GM18502 (cell line): ENCODE data around the gene SLC9B1.
"Not testable (repeated sequence)": the region's sequence is repeated elsewhere in the genome, so short reads cannot be mapped to it uniquely, and the experiment has no call there.

Source experiments
- ATAC-seq: cut with Tn5 transposase; IDR thresholded peaks from one replicate; pipeline ENCODE4 v1.9.1; 2021; ENCODE audit warnings: mild to moderate bottlenecking; ENCODE audit not compliant: unreplicated experiment, poor library complexity

SLC9B1 gene

DNA sequence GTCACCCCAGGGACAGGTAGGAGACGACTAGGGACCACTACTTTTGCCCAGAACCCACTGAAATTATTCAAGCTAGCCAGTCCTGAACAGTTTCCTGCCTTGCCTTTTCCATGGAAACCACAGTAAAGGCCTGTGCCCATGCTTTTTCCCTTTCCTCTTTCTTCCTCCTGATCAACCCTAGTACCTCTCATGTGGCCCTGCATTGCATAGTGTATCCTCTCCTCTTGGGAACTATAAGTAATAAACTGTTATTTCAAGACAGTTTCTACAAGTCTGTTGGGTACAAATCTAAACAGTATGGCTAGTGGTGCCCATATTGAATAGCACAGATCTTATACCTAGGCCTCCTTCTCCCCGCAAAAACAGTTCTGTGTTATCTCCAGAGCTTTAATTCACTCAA is 136.2 kb downstream of the SLC9B1 start:
- no peak for ATAC-seq

DNA sequence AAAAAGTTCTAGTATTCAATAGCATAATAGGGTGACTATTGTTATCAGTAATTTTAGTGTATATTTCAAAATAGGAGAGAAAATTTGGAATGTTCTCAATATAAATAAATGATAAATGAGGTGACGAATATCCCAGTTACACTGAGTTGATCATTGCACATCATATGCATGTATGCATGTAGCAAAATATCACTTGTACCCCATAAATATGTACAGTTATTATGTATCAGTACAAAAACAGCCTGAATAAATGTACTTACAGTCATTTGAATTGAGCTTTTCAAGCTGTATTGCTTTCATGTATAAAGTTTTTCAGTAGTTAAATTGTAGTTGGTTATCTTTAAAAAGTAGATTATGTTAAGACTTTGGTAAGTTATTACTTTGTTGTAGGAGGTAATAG is 138.2 kb downstream of the SLC9B1 start:
- ATAC-seq, result no peak

DNA sequence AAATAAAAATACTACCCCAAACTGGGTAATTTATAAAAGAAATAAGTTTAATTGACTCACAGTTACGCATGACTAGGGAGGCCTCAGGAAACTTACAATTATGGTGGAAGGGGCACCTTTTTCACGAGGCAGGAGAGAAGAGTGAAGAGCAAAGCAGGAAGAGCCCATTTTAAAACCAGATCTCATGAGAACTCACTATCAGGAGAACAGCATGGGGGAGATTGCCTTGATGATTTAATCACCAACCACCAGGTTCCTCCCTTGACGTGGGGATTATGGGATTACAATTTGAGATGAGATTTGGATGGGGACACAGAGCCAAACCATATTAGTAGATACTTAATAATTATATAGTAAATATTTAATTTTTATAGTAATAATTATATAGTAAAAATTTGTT is 140.6 kb downstream of the SLC9B1 start:
- ATAC-seq, result no peak

DNA sequence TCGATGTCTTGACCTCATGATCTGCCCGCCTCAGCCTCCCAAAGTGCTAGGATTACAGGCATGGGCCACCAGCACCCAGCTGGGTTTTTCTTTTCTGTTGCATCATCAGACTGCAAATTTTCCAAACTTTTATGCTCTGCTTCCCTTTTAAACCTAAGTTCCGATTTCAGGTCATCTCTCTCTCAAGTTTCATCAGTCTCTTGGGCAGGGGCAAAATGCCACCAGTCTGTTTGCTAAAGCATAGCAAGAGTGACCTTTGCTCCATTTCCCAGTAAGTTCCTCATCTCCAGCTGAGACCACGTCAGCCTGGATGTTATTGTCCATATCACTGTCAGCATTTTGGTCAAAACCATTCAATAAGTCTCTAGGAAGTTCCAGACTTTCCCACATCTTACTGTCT is 141.2 kb downstream of the SLC9B1 start:
- not testable (repeated sequence) for ATAC-seq

DNA sequence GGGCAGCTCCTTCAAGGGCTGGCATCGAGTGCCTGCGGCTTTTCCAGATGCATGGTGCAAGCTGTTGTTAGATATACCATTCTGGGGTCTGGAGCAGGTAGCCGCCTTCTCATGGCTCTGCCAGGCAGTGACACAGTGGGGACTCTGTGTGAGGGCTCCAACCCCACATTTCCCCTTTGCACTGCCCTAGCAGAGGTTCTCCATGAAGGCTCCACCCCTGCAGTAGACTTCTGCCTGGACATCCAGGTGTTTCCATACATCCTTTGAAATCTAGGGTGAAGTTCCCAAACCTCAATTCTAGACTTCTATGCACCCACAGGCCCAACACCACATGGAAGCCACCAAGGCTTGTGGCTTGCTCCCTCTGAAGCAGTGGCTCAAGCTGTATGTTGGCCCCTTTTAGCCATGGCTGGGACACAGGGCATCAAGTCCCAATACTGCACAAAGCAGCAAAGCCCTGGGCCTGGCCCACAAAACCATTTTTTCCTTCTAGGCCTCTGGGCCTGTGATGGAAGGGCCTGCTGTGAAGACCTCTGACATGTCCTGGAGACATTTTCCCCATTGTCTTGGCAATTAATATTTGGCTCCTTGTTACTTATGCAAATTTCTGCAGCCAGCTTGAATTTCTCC is 141.9 kb downstream of the SLC9B1 start:
- not testable (repeated sequence) for ATAC-seq

DNA sequence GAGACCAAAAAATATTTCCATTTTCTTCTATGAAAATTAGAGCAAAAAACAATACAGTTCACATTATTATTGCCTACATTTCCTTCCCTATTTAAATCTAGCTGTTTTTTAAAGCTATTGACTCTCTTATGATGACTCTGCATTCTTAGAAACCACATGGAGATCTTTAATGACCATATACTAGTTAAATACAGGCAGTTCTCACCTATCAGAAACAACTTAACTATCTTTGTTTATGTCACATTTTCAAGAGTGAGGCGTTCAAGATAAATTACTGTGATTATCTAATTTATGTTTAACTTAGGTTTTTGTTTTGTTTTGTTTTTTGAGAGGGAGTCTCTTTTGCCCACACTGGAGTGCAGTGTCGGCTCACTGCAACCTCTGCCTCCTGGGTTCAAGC is 147.7 kb downstream of the SLC9B1 start:
- ATAC-seq, result no peak

DNA sequence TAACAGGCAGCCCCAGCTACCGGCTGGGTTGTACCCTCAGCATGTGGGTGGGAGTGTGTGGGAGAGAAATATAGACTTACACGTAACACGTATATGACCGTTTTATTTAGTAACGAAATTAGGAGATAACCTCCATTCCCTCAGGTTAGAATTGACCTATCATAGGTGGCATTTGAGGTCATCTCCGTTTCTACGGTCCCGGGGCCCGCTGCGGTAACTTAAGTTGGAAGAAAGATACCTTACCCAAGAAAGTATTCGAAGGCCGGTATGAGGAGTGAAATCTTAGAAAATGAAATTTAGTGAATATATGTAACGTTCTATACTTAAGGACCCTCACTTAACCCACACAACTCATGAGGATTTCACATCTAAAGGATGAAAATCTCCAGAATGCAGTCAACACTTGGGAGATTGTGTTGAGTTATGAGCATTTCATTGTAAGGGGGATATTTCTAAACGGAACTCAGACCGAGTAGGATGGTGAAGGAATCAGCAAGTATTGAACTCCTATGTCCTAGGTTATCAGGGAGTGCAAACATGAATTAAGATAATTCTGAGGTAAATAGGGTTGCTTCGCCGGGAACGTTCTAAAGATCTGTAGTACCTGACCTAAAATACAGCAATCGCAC is 149.8 kb downstream of the SLC9B1 start:
- peak; percentile 36 for ATAC-seq

DNA sequence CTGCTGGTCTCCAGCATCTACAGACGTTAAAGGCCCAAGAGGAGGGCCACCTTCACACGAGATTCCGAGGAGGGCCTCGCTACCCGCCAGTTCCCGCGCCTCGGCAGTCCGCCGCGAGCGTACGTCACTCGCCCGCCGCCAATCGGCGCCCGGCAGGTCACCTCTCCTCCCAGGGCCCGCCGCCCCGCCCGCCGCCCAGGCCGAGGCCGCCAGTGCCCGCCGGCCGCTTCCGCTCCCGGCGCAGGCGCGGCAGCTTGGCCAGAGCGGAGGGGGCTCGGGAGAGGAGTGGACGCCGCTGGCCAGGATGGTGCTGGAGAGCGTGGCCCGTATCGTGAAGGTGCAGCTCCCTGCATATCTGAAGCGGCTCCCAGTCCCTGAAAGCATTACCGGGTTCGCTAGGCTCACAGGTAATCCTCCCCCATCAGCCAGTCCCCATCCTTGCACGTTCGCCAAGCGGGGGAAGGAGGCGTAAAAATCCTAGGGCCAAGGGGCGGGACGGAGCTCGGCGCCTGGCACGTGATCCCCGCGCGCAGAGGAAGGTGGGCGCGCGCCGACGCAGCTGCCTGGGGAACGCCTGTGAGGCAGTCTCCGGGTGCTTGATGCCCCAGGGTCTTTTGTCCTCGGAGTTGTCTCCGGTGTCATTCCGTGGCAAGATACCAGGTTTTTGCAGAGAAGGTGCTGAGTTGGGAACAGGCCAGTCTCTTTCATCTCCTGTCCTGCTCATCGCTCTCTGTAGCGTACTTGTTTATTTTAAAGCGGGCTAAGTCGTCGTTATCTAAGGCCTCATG is 150.5 kb downstream of the SLC9B1 start, which contains the start of gene CISD2:
Gene CISD2 (plus strand): TSS at position 212 of the 788 bp plus-strand sequence. CDS start 93 bp downstream, at position 305.
- ATAC-seq, result peak; percentile 87

DNA sequence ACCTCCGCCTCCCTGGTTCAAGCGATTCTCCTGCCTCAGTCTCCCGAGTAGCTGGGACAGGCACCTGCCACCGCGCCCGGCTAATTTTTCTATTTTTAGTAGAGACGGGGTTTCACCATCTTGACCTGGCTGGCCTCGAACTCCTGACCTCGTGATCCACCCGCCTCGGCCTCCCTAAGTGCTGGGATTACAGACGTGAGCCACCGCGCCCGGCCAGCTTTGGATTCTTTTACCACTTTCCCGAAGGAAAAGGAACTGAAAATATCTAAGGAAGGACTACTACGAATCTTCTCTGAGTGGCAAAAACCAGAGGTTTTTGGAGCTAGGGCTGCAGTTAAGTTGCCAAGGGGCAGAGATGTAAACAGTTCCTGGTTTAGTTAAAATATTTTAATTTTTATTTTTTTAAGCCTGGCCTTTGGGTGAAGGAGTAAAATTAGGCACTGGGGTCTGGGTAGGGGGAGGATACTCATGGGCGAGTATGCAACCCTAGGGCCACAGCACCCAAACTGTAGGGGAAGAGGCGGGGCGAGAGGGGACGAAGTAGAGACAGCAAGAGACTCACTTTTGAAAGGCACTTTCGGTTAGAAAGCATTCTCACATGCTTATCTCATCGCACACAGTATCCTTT is 151.2 kb downstream of the SLC9B1 start:
- peak; percentile 55 for ATAC-seq

DNA sequence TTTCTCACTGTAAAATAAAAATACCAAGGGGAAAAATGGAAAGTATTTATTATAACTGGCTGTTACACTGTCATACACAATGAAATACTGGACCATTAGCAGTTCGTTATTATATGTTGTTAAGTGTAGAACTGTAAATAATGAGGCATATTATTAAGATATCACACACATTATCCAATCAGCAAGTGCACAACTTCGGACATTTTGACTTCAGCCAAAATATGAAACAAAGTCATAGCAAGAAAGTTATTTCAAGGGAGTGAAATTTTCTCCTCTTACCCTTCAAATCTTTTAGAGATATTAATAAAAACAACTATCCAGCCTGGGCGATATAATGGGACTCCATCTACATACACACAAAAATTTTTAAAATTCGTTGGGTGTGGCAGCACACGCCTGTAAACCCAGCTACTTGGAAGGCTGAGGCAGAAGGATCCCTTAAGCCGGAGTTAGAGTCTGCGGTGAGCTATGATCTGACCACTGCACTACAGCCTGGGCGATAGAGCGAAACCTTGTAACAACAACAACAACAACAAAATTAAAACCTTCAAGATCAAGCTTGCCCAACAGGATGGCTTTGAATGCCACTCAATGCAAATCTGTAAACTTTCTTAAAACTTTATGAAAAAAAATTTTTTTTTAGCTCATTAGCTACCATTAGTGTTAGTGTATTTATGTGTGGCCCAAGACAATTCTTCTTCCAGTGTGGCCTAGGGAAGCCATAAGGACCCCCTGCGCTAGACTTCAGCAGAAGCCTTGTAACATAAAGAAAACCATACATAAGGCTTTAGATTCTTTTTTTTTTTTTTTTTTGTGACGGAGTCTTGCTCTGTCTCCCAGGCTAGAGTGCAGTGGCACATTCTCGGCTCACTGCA is 152.0 kb downstream of the SLC9B1 start:
- no peak for ATAC-seq

DNA sequence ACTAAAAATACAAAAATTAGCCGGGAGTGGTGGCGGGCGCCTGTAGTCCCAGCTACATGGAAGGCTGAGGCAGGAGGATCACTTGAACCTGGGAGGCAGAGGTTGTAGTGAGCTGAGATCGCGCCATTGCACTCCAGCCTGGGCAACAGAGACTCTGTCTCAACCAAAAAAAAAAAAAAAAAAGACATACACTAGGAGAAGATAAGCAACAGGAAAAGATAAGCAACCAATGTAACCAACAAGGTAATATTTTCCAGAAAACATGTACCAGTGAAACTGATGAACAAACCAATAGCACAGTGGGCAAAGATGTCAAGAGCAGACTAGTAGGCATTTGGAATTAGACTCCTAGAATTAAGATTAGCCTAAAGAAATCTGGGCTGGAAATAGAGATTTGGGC is 154.2 kb downstream of the SLC9B1 start:
- ATAC-seq, result not testable (repeated sequence)

DNA sequence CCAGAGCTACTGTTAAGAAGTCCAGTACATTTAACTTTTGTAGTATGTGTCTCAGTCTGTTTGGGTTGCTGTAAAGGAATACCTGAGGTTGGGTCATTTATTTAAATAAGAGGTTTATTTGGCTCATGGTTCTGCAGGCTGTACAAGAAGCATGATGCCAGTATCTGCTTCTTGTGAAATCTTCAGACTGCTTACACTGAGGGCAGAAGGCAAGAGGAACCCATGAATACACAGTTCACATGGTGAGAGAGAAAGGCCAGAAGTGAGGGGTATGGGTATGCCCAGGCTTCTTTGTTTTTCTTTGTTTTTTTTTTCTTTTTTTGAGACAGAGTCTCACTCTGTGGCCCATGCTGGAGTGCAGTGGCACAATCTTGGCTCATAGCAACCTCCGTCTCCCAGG is 156.8 kb downstream of the SLC9B1 start:
- ATAC-seq, result no peak

DNA sequence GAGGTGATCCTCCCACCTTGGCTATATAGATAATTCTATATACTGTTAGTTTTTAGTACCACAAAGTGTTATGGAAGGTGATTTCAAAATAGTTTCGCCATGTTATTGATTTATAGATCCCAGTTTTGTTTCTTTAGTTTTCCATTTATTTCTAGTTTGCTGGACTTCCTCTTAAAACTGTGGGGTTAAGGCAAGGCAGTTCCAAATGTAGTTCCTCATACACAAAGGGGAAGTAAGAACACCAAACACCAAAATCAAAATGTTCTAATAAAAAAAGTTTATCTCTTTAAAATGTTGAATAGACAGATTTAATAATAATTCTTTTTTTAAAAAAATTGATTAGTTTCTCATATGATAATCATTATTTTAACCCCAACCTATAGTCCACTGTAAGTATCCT is 157.5 kb downstream of the SLC9B1 start:
- no peak for ATAC-seq

DNA sequence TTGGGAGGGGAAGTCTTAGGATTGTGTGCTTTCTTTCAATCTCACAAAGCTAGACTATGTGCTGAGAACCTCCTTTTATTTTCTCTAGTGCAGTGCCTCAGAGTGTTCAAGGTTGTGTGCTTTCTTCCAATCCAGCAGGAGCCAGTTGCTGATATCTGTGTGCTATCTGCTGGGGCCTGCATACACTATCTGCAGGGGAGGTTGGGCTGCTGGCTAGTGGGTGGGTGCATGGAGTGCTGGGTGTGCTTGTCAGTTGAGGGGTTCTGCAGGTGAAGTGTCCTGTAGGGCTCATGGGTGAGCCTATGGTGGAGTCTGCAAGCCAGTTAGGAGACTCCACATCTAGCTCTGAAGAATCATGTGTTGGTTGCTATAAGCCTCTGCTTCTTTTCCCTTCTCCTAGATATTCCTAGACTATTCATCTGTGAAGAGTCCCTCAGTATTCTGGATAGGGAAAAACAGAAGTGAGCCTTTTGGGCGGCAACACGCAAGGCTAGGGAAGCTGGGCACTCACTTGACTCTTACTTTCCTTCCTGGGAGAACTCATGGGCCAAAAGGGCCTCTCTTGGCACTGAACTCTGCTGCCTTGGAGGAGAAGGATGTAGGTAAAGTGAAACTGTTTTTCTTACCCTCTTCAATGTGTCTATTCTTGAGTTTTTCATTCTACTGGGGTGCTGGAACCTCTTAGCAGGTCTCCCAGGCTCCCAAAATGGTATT is 158.7 kb downstream of the SLC9B1 start:
- no peak for ATAC-seq

DNA sequence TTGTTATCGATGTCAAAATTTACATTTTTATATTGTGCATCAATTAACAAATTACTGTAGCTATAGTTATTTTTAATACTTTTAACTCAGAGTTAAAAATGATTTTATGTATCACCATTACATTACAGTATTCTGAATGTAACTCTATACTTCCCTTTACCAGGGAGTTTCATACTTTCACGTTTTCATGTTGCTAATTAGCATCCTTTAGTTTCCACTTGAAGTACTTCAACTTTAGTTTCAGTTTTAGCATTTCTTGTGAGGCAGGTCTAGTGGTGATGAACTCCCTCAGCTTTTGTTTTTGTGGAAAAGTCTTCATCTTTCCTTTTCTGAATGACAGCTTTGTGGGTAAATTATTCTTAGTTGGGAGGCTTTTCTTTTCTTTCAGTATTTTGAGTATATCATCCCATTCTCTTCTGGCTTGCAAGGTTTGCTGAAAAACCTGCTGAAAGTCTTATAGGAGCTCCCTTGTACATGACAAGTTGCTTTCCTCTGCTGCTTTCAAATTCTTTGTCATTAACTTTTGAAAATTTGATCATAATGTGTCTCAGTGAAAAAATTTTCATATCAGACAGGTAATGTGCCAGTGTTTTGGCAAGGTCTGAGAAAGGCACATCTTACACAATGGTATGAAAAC is 160.6 kb downstream of the SLC9B1 start:
- no peak for ATAC-seq
